Measurements from ENCODE around the gene SLC13A2.

DNA sequence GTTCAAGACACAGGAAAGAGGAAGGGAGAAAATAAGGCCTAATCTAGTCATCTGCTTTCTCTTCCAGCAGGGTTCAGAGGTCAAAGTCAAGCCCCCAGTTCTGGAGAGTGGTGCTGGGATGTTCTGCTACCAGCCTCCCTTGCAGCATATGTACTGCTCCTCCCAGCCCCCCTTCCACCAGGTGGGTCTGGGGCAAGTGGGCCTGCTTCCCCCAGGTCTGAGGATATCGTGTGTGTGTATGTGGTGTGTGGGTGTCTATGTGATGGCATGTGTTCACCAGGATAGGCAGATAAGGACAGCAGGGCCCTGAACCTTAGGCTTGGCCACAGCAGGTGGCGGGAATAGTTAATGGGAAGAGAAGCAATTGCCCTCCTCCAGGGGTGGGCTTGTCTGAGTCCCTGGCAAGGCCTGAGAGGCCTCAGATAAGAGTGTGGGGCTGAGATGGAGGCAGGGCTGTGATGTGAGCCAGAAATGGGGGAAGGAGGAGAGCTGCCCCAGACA lies 53.8 kb downstream of the SLC13A2 start:
- TF ChIP-seq EZH2 (IDR thresholded peaks at IDR 0.05) (no peak), FOXP2 (optimal IDR thresholded peaks at IDR 0.05; ENCODE audit: control extremely low read depth, extremely low read length, insufficient read depth) (no peak), POLR2AphosphoS5 (IDR thresholded peaks at IDR 0.05; ENCODE audit: borderline replicate concordance, low read depth, low read length) (no peak)
